Measurements from ENCODE around the gene IQSEC1. TPM values are rescaled to one million over a fixed set of nuclear protein-coding genes. Genes with fewer than 3 reads are reported as not detected.

Gene IQSEC1
- total and polyA plus RNA-seq, 2 donors (not counting 3 experiments of a cell fraction or from before 2014, with no cell fraction given), result 5.2 to 18.0 TPM

GRCh38 chr3:13113346-13114330 lies 40.4 kb upstream of the IQSEC1 start:
- Histone ChIP-seq H3K79me2 (ENCODE audit: control insufficient read depth, insufficient read depth, low read length) (no peaks in the 10 kb centered on the region), H3K9ac (replicated peaks; ENCODE audit: extremely low read depth, insufficient read depth, low read length) (no peak overlapping the region), H3K9me1 (replicated peaks; ENCODE audit: control insufficient read depth, extremely low read depth, insufficient read depth, low read length) (no peaks in the 10 kb centered on the region), H3K27ac (ENCODE audit: insufficient read depth, low read depth, low read length) (no peak overlapping the region), H2AFZ (ENCODE audit: low read depth, low read length) (no peak overlapping the region), H3K9me3 (replicated peaks; ENCODE audit: control insufficient read depth, insufficient read depth, low read length) (no peaks in the 10 kb centered on the region), H3K27me3 (ENCODE audit: control insufficient read depth in 2 of 2, insufficient read depth in 2 of 2, low read length in 2 of 2) (no peaks in the 10 kb centered on the region), H4K20me1 (replicated peaks; ENCODE audit: control insufficient read depth, extremely low read depth, insufficient read depth, low read length) (no peaks in the 10 kb centered on the region), H3K4me1 (ENCODE audit: control insufficient read depth, extremely low read depth, insufficient read depth, low read length) (no peaks in the 10 kb centered on the region), H3K36me3 (ENCODE audit: control insufficient read depth in 2 of 2, extremely low read depth in 1 of 2, insufficient read depth in 2 of 2, low read length in 2 of 2) (no peaks in the 10 kb centered on the region), H3K4me3 (replicated peaks in 1 of 3; ENCODE audit: insufficient read depth in 1 of 3, low read depth in 1 of 3, low read length in 3 of 3) (no peak overlapping the region), H3K4me2 (ENCODE audit: insufficient read depth, low read length) (no peak overlapping the region)
- intact Hi-C loops (cut with micrococcal nuclease), result no loop called here
- TF ChIP-seq MYC (IDR thresholded peaks at IDR 0.05; ENCODE audit: low read depth, low read length), result no peak
- no peak for TF ChIP-seq MAX (IDR thresholded peaks at IDR 0.05; ENCODE audit: insufficient read depth, insufficient read length)
- DNase-seq (ENCODE audit: low read depth, low spot score), result no peak
- ChIA-PET POLR2A (interaction anchor here (0.7 kb wide), 1 partner anchor 108 kb away, joined by 6 read pairs; no protein-coding TSS in a partner anchor), CTCF (no interaction called here)
- no TSS peak for BruUV-seq (replicated peaks)
- dilution Hi-C loops (cut with MboI; ENCODE audit: extremely low pct_ligation_motif_present, low sequenced_read_pairs), result no loop called here
- no peak for FAIRE-seq

- ChIA-PET CTCF (no interaction called here), POLR2A (no interaction called here)
- no peak overlapping the region for H3K4me2 ChIP-seq (ENCODE audit: insufficient read depth, low read length)
- no peaks in the 10 kb centered on the region for H3K27me3 ChIP-seq (ENCODE audit: control insufficient read depth in 2 of 2, insufficient read depth in 2 of 2, low read length in 2 of 2)
- no peaks in the 10 kb centered on the region for H3K79me2 ChIP-seq (ENCODE audit: control insufficient read depth, insufficient read depth, low read length)
- BruUV-seq (replicated peaks), result no TSS peak
- no peak overlapping the region for H3K27ac ChIP-seq (ENCODE audit: insufficient read depth, low read depth, low read length)
- TF ChIP-seq JUN (IDR thresholded peaks at IDR 0.05; ENCODE audit: borderline replicate concordance, insufficient read depth, insufficient read length, low read depth), result no peak
- no peak for TF ChIP-seq EZH2 (IDR thresholded peaks at IDR 0.05; ENCODE audit: borderline replicate concordance, low read depth, low read length, severe bottlenecking)
- TF ChIP-seq MAX (IDR thresholded peaks at IDR 0.05; ENCODE audit: insufficient read depth, insufficient read length), result no peak
- TF ChIP-seq GATA2 (IDR thresholded peaks at IDR 0.05; ENCODE audit: insufficient read depth, insufficient read length, low read depth, low read length), result no peak
- no peak for TF ChIP-seq MYC (IDR thresholded peaks at IDR 0.05; ENCODE audit: low read depth, low read length)
- TF ChIP-seq POLR2A (IDR thresholded peaks at IDR 0.05; ENCODE audit: low read depth, low read length), result no peak
- no peak for TF ChIP-seq CTCF (IDR thresholded peaks at IDR 0.05; ENCODE audit: extremely low read depth in 1 of 2, insufficient read depth in 1 of 2, low read depth in 1 of 2, low read length in 2 of 2)
- TF ChIP-seq POLR2AphosphoS5 (IDR thresholded peaks at IDR 0.05; ENCODE audit: insufficient read depth, low read depth, low read length), result no peak
- no peak for TF ChIP-seq FOS (IDR thresholded peaks at IDR 0.05; ENCODE audit: borderline replicate concordance, insufficient read depth, low read length)
- H3K36me3 ChIP-seq (ENCODE audit: control insufficient read depth in 2 of 2, extremely low read depth in 1 of 2, insufficient read depth in 2 of 2, low read length in 2 of 2), result no peaks in the 10 kb centered on the region
- H3K9me1 ChIP-seq (replicated peaks; ENCODE audit: control insufficient read depth, extremely low read depth, insufficient read depth, low read length), result no peaks in the 10 kb centered on the region
- no peak overlapping the region for H3K9ac ChIP-seq (replicated peaks; ENCODE audit: extremely low read depth, insufficient read depth, low read length)
- H4K20me1 ChIP-seq (replicated peaks; ENCODE audit: control insufficient read depth, extremely low read depth, insufficient read depth, low read length), result no peaks in the 10 kb centered on the region
- no peaks in the 10 kb centered on the region for H3K9me3 ChIP-seq (replicated peaks; ENCODE audit: control insufficient read depth, insufficient read depth, low read length)
- H3K4me1 ChIP-seq (ENCODE audit: control insufficient read depth, extremely low read depth, insufficient read depth, low read length), result no peaks in the 10 kb centered on the region
- no peak for FAIRE-seq
- dilution Hi-C loops (cut with MboI; ENCODE audit: extremely low pct_ligation_motif_present, low sequenced_read_pairs) (no loop called here), intact Hi-C loops (cut with micrococcal nuclease) (no loop called here)
- no peak overlapping the region for H2AFZ ChIP-seq (ENCODE audit: low read depth, low read length)
- DNase-seq (ENCODE audit: low read depth, low spot score), result no peak
- H3K4me3 ChIP-seq (replicated peaks in 1 of 3; ENCODE audit: insufficient read depth in 1 of 3, low read depth in 1 of 3, low read length in 3 of 3), result no peak overlapping the region
Measured at GRCh38 chr3:13112521-13113345, 39.5 kb upstream of the IQSEC1 start.
